OCI-LY3 (cell line): ENCODE data around the gene MFN2.

Experiments
- H2AFZ ChIP-seq: fragments of 200-600, 300-600 bp; shearing (Covaris generic); 2 replicates; pipeline ENCODE4 v1.6.0; 2014; ENCODE audit warnings: antibody characterized with exemption, low read depth, low read length
- H3K27ac ChIP-seq: fragments of 200-600, 300-600 bp; sonication (generic); 2 replicates; pipeline ENCODE4 v1.5.1; 2014; ENCODE audit warnings: mild to moderate bottlenecking, low read length, moderate library complexity, mixed read lengths
- H3K27me3 ChIP-seq: fragments of 200-600, 300-600 bp; sonication (generic); 2 replicates; pipeline ENCODE4 v1.6.1; 2014; ENCODE audit warnings: low read depth, low read length, mixed read lengths
- H3K36me3 ChIP-seq: fragments of 200-600, 300-600 bp; sonication (generic); replicated peaks from 2 replicates; pipeline ENCODE3; 2014; ENCODE audit warnings: low read depth, low read length, mixed read lengths
- H3K4me1 ChIP-seq: fragments of 300-600, 200-600 bp; sonication (generic); 2 replicates; pipeline ENCODE4 v1.6.1; 2014; ENCODE audit warnings: low read length, mixed read lengths
- H3K4me2 ChIP-seq: fragments of 200-600, 300-600 bp; sonication (generic); 2 replicates; pipeline ENCODE4 v1.6.1; 2014; ENCODE audit warnings: low read length, mixed read lengths
- H3K4me3 ChIP-seq: fragments of 300-600, 200-600 bp; sonication (generic); 2 replicates; pipeline ENCODE4 v1.5.1; 2014; ENCODE audit warnings: antibody characterized with exemption, mild to moderate bottlenecking, low read length, moderate library complexity
- H3K79me2 ChIP-seq: fragments of 300-600, 200-600 bp; shearing (Covaris generic); 2 replicates; pipeline ENCODE4 v1.6.1; 2014; ENCODE audit warnings: mild to moderate bottlenecking, low read length, mixed read lengths
- H3K9ac ChIP-seq: fragments of 300-600, 200-600 bp; shearing (Covaris generic); 2 replicates; pipeline ENCODE4 v1.6.0; 2014; ENCODE audit warnings: mild to moderate bottlenecking, low read length, moderate library complexity
- H3K9me3 ChIP-seq: fragments of 200-600, 300-600 bp; shearing (Covaris generic); 2 replicates; pipeline ENCODE4 v1.6.1; 2014; ENCODE audit warnings: low read length, mixed read lengths; ENCODE audit not compliant: insufficient read depth
- H4K20me1 ChIP-seq: fragments of 200-600, 300-600 bp; sonication (generic); 2 replicates; pipeline ENCODE4 v1.6.1; 2016; ENCODE audit warnings: low read length, mixed read lengths; ENCODE audit not compliant: insufficient read depth
- EZH2phosphoT487 ChIP-seq: fragments of 200-600 bp; shearing (Covaris generic); IDR thresholded peaks from 2 replicates; pipeline ENCODE4 v1.6.1; 2018; ENCODE audit warnings: antibody characterized with exemption, mixed run types, low read depth
- TF ChIP-seq, protein P1 (sequence below): fragments of 200-600, 300-600 bp; sonication (generic); IDR thresholded peaks from 2 replicates; pipeline ENCODE4 v1.5.1; 2014; ENCODE audit warnings: antibody characterized with exemption, low read length, low read depth

MFN2 gene

DNA sequence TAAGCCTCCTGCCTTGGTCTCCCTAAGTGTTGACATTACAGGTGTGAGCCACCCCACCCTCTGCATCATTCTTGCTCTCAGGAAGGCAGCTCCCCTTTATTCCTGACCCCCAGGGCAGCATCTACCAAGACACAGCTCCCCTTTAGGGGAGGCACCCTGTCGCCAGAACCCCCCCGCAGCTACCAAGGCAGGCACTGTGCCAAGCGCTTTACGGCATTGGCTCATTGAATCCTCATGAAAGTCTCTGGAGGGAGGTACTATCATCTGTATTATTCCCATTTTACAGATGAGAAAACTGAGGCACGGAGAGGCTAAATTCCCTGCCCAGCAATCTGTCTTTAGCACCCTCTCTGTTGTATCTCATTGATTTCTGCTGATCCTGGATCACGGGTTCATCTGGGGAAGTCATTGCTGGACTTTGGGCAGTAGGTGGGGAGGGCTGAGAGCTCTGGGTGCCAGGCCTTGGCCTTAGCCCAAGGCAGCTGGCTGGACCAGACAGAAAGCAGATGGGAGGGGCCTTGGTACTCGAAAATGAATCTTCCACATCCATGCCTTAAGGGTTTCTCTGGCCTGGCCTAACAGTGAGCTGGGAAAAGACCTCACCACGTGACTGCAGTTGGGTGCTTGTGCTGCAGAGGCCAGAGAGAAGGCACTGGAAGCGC is 39.9 kb upstream of the MFN2 start:
- no peak overlapping the region for H3K4me2 ChIP-seq
- no peaks in the 10 kb centered on the region for H3K36me3 ChIP-seq
- no peak overlapping the region for H3K4me3 ChIP-seq
- H3K79me2 ChIP-seq: no peaks in the 10 kb centered on the region
- H3K9ac ChIP-seq: no peak overlapping the region
- no peaks in the 10 kb centered on the region for H3K4me1 ChIP-seq
- TF ChIP-seq EZH2phosphoT487: no peak
- TF ChIP-seq, protein P1, sequence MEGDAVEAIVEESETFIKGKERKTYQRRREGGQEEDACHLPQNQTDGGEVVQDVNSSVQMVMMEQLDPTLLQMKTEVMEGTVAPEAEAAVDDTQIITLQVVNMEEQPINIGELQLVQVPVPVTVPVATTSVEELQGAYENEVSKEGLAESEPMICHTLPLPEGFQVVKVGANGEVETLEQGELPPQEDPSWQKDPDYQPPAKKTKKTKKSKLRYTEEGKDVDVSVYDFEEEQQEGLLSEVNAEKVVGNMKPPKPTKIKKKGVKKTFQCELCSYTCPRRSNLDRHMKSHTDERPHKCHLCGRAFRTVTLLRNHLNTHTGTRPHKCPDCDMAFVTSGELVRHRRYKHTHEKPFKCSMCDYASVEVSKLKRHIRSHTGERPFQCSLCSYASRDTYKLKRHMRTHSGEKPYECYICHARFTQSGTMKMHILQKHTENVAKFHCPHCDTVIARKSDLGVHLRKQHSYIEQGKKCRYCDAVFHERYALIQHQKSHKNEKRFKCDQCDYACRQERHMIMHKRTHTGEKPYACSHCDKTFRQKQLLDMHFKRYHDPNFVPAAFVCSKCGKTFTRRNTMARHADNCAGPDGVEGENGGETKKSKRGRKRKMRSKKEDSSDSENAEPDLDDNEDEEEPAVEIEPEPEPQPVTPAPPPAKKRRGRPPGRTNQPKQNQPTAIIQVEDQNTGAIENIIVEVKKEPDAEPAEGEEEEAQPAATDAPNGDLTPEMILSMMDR: no peak
- H3K27ac ChIP-seq: no peak overlapping the region
- H3K27me3 ChIP-seq: no peaks in the 10 kb centered on the region
- no peaks in the 10 kb centered on the region for H4K20me1 ChIP-seq
- H2AFZ ChIP-seq: no peak overlapping the region
- no peaks in the 10 kb centered on the region for H3K9me3 ChIP-seq

- Histone ChIP-seq H3K4me2 (no peak overlapping the region), H3K79me2 (no peaks in the 10 kb centered on the region), H3K4me3 (no peak overlapping the region), H3K36me3 (no peaks in the 10 kb centered on the region), H3K9me3 (no peaks in the 10 kb centered on the region), H3K27me3 (no peaks in the 10 kb centered on the region), H3K9ac (no peak overlapping the region), H2AFZ (no peak overlapping the region), H4K20me1 (no peaks in the 10 kb centered on the region), H3K27ac (no peak overlapping the region), H3K4me1 (no peaks in the 10 kb centered on the region)
- TF ChIP-seq EZH2phosphoT487: no peak
- TF ChIP-seq, protein P1: no peak
These were observed 38.0 kb upstream of the MFN2 start for GRCh38 chr1:11942280-11942679.

DNA sequence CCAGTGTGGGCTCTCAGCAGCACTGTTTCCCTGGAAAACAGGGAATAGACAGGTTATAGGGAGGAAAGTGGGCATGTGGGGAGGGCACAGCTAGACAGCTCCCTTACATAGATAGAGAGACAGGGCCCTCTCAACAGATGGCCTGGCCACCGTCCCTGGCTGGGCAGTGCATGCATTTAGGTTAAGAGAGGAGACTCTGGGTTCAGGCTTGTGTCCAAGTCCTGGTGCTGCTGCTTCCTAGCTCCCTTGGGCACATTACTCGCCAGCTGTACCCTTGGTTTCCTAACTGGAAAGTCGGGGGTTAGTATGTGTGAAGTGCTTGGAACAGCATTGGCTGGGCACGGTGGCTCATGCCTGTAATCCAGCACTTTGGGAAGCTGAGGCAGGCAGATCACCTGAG is 36.6 kb upstream of the MFN2 start:
- H3K4me1 ChIP-seq: no peaks in the 10 kb centered on the region
- no peaks in the 10 kb centered on the region for H3K79me2 ChIP-seq
- no peak overlapping the region for H3K27ac ChIP-seq
- H2AFZ ChIP-seq: no peak overlapping the region
- no peak overlapping the region for H3K4me2 ChIP-seq
- no peaks in the 10 kb centered on the region for H4K20me1 ChIP-seq
- no peaks in the 10 kb centered on the region for H3K27me3 ChIP-seq
- H3K4me3 ChIP-seq: no peak overlapping the region
- TF ChIP-seq, protein P1: no peak
- TF ChIP-seq EZH2phosphoT487: no peak
- H3K9me3 ChIP-seq: no peaks in the 10 kb centered on the region
- no peak overlapping the region for H3K9ac ChIP-seq
- peaks cover under 1% of the 10 kb centered on the region for H3K36me3 ChIP-seq

- TF ChIP-seq EZH2phosphoT487: no peak
- TF ChIP-seq, protein P1: no peak
- Histone ChIP-seq H3K4me3 (no peak overlapping the region), H2AFZ (no peak overlapping the region), H3K27ac (no peak overlapping the region), H3K9ac (no peak overlapping the region), H4K20me1 (no peaks in the 10 kb centered on the region), H3K4me2 (no peak overlapping the region), H3K9me3 (no peaks in the 10 kb centered on the region), H3K79me2 (no peaks in the 10 kb centered on the region), H3K27me3 (no peaks in the 10 kb centered on the region), H3K36me3 (peaks cover 5% of the 10 kb centered on the region), H3K4me1 (no peaks in the 10 kb centered on the region)
These were observed 35.8 kb upstream of the MFN2 start for GRCh38 chr1:11944358-11944931.
